Measurements from ENCODE around the gene CCDC144A. TPM values are rescaled to one million over a fixed set of nuclear protein-coding genes. Genes with fewer than 3 reads are reported as not detected.
A peak's percentile ranks its signal among the peaks of the same experiment; 100 is the strongest.
"Not testable (repeated sequence)": the region's sequence is repeated elsewhere in the genome, so short reads cannot be mapped to it uniquely, and the experiment has no call there.

The CCDC144A gene, protein sequence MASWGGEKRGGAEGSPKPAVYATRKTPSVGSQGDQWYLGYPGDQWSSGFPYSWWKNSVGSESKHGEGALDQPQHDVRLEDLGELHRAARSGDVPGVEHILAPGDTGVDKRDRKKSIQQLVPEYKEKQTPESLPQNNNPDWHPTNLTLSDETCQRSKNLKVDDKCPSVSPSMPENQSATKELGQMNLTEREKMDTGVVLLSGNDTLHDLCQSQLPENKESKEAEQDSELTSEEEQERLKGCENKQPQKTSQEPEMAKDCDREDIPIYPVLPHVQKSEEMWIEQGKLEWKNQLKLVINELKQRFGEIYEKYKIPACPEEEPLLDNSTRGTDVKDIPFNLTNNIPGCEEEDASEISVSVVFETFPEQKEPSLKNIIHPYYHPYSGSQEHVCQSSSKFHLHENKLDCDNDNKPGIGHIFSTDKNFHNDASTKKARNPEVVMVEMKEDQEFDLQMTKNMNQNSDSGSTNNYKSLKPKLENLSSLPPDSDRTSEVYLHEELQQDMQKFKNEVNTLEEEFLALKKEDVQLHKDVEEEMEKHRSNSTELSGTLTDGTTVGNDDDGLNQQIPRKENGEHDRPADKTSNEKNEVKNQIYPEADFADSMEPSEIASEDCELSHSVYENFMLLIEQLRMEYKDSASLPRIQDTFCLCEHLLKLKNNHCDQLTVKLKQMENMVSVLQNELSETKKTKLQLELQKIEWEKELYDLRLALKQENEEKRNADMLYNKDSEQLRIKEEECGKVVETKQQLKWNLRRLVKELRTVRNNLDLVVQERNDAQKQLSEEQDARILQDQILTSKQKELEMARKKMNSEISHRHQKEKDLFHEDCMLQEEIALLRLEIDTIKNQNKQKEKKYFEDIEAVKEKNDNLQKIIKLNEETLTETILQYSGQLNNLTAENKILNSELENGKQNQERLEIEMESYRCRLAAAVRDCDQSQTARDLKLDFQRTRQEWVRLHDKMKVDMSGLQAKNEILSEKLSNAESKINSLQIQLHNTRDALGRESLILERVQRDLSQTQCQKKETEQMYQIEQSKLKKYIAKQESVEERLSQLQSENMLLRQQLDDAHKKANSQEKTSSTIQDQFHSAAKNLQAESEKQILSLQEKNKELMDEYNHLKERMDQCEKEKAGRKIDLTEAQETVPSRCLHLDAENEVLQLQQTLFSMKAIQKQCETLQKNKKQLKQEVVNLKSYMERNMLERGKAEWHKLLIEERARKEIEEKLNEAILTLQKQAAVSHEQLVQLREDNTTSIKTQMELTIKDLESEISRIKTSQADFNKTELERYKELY (N-terminal part only)
- total RNA-seq = 0.77 and 2.5 TPM in 2 replicates

DNA sequence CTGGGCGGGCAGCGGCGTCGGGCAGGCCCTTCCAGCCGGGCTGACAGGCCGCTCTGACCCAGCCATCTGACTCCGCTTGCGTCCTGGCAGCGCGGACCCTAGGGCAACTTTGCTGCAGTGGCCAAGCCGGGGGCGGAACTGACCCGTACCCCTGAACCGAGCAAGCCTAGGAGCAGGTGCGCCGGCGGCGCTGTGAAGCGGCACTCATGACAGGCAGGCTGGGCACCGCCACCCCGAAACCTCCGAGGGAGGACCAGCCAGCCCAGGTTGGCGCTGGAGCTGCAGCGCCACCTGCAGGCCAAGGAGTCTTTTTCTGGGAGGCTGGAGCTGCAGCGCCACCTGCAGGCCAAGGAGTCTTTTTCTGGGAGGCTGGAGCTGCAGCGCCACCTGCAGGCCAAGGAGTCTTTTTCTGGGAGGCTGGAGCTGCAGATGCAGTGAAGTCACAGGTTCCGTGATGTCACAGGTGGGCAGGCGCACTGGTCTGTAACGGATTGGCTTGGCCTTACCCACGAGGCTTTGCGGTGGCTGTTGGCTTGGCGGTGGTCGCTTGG is at the start of gene CCDC144A:
Gene CCDC144A, plus strand, starts transcription at position 511 of the 551 bp plus-strand sequence. CDS start 160 bp downstream, outside the sequence.
- DNase-seq (ENCODE audit: low read depth in 2 of 2) = peak in 1 of 2 donors; percentile 58

DNA sequence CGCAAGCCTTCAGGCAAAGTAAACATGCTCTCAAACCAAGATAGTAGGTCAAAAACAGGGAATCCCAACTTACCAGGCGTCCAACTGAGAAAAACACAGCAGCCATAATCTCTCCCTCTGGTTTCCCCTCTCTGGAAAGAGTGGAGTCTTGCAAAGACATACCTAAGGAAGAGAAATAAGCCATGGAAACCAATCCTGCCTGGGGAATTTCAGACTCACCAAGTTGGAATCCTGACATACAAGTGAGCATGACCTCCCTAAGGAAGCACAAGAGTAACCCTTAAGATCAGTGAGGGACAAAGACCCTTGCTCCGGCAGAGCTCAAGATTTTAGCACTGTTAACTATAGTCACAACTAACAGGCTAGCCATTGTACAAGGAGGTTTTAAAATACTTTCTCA is 40.5 kb upstream of the CCDC144A start:
- DNase-seq (ENCODE audit: low read depth in 2 of 2) = no peak

DNA sequence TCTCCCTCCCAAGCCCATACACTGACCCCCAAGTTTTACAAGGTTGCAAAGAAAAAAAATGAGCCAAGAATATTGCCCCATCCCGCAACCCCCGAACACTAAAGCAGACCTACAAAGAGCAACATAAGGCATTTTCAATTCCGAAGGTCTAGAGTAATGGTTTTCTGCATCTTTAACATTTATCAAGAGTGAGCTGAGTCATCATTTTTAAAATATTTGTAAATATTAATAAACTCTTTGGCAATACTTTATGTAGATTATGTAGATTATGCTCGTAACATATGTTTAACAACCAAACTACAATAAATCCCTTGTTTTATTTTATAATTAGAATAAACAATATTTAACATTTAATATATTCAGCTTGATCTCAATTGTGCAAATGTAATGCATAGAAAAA is 37.8 kb upstream of the CCDC144A start:
- no peak for DNase-seq (ENCODE audit: low read depth in 2 of 2)

DNA sequence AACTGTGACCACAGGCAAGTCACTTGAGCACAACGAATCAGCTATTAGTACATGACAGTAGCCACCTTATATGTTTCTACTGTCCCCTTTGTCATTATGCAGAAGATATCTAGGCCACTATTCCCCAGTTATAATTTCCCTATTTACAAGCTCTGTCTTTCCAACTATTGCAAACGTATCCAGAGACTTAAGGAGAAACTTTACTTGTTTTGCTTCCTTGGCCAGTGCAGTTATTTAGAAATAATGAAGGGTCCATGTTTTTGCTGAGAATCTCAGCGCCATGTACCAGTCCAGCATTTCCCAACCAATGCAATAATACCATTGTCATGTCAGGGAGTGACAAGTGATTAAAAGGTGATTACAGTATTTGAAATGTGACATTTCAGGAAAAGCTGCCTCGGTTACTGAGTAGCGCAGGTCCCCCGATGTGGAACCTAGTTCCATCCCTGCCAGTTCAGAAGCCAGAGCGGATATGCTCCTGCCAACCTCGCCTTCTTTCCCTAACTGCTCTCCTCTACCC is 37.1 kb upstream of the CCDC144A start:
- peak in 1 of 2 donors; percentile 14 for DNase-seq (ENCODE audit: low read depth in 2 of 2)

DNA sequence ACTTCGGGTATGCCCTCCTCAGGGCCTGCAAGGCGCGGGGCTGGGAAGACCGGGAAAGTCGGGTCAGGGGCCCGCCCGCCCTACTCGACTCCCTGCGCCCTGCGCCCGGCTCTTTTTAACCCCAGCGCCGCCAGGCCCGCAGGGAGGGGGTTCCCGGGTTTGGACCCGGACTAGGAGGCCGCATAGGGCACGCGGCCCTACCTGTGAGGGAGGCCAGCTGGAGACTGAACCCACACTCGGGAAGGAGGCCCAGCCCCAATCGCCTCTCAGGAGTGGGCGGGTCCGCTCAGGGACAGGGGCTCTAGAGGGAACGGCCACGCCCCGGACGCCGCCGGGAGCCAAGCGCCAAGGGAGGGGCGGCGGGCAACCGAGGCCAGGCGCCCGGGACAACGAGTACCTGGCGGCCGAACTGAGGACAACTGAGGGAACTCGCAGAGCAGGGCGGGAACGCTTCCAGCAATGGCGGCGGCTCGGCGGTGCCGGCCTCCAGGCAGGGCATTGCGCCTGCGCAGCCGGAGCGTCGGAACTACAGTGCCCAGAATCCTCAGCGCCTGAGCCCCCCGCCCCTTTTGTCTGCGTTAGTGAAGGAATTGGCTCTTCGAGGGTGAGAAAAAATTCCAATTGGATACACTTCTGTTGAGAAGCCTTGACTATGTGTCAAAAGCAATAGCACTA is 36.5 kb upstream of the CCDC144A start, which contains the start of gene ZNF624:
Gene ZNF624, minus strand, starts transcription at position 484 of the 675 bp plus-strand sequence.
- peak; percentile 80 to 94 for DNase-seq (ENCODE audit: low read depth in 2 of 2)

DNA sequence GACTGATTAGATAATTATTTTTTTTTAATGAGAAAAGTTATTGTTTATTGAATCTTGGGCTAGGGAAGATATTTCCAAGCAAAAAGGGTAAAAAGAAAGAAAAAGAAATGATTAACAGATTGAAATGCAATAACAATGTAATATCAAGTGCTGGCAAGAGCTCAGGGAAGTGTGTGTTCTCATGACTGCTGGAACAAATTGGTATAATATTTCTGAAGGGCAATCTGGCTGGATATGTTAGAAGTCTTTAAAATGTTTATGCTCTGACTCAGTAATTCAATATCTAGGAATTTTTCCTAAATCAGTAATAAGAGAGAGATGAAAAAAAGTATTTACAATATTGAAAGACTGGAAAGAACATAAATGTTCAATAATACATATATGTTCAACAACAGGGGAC is 28.8 kb upstream of the CCDC144A start:
- DNase-seq (ENCODE audit: low read depth in 2 of 2) = no peak

DNA sequence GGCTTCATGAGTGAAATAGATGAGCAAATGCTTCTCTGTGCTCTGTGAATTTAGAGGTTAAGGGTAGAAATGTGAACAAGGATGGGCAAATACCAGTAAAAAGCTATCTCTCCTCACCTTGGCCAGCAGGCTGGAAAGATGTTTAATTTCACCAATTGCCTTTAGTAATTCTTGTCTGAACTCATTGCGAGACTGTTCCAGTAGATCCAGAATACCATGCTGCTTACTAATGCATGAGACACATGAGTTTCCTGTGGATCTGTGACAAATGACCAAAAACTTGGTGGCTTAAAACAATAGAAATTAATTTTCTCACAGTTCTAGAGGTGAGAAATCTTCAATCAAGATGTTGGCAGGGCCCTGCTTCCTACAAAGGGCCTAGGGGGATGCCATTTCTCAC is 27.1 kb upstream of the CCDC144A start:
- no peak for DNase-seq (ENCODE audit: low read depth in 2 of 2)

DNA sequence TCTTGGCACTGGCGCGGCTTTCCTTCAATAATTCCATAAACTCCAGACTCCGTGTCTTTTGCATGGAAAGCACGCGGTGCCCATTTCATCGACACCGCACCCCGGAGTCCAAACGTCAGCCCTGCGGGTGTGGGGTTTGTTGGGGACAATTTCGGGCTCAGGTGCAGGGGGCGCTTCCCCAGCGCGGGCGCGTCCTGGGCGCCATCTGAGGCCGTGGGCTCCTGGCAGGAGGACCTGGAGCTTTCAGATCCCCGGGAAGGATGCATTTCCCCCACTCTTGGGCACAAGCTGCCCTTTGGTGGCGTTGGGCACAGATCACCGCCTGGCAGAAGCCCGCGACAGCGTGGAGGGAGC is 23.5 kb upstream of the CCDC144A start:
- DNase-seq (ENCODE audit: low read depth in 2 of 2) = not testable (repeated sequence)

DNA sequence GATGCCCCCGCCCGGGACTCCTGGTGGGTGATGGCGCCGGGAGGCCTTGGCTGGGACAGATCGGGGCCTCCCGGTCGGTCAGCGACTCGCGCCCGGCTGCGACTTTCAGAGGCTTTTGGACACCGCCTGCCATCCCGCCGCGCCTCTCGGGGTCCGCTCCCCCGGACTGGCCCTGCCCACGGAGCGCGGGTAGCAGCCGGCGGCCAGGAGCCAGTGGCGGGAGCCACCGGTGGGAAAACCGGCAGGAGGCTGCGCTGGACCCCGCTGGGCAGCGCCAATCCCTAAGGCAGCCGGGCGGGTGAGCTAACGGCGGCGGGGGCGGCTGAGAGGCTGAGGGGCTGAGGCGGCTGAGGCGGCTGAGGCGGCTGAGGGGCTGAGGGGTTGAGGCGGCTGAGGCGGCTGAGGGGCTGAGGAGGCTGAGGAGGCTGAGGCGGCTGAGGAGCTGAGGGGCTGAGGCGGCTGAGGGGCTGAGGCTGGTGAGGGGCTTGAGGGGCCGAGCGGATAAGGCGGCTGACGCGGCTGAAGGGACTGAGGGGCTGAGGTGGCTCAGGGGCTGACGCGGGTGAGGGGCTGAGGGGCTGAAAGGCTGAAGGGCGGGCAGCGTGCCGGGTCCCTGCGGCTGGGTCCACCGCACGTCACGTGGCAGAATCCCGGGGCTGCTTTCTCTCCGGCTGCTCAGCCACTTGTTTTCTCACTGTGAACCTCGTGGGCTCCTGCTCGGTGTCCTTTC is 23.0 kb upstream of the CCDC144A start:
- peak in 1 of 2 donors; percentile 2 for DNase-seq (ENCODE audit: low read depth in 2 of 2)

DNA sequence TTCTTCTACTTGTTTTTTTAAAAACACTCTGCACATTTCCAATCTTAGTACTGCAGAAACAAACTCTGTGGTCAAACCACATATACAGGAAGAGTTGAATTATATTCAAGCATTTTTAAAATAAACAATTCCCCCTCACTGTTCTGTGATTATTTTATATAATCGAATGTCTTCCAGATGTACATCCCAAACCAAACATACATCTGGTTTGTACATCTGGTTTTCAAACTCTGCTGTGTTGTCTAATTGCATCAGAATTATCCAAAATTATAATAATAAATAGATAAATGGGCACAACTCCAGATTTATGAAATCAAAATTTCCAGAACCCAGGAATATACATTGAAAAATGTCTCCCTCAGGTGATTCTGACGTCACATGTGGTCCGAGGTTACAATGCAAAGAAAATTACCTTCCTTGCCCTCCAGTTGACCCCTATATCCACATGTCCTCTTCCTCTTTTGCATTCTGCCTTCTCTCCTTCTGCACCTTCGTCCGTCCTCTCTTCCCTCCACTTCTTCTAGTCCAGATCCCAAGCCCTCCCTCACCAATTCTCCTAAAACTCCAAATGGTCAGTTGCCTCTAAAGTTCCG is 13.3 kb upstream of the CCDC144A start:
- no peak for DNase-seq (ENCODE audit: low read depth in 2 of 2)

DNA sequence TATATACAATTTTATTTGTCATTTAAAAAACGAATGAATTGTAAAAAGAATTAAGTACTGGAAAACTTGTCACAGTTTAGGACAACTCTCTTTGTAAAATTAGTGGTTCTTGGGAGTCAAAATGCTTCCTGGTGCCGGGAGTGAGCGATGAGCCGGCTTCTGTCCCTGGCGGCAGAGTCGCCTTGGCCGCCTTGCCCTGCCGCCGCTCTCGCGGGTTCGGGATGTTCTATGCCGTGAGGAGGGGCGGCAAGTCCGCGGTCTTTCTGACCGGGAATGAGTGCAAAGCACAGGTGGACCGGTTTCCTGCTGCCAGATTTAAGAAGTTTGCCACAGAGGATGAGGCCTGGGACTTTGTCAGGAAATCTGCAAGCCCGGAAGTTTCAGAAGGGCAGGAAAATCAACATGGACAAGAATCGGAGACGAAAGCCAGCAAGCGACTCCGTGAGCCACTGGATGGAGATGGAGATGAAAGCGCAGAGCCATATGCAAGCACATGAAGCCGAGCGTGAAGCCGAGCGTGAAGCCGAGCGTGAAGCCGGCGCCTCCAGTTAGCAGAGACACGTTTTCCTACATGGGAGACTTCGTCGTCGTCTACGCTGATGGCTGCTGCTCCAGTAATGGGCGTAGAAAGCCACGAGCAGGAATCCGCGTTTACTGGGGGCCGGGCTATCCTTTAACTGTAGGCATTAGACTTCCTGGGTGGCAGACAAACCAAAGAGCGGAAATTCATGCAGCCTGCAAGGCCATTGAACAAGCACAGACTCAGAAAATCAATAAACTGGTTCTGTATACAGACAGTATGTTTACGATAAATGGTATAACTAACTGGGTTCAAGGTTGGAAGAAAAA is 6.5 kb upstream of the CCDC144A start:
- not testable (repeated sequence) for DNase-seq (ENCODE audit: low read depth in 2 of 2)

DNA sequence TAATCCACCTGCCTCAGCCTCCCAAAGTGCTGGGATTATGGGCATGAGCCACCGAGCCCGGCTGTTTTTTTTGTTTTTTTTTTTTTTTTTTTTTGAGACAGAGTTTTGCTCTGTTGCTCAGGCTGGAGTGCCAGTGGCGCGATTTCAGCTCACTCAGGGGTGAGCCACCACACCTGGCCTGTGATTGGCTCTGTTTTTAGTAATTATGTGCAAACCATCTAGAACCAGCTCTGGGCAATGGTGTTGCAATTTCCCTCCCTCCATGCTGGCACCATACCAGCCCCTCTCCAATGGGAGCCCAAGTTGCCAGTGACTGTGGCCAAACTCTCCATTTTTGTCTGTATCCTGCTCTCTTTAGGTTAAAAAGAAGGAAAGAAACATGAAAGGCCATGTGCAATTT is 4.0 kb upstream of the CCDC144A start:
- not testable (repeated sequence) for DNase-seq (ENCODE audit: low read depth in 2 of 2)

DNA sequence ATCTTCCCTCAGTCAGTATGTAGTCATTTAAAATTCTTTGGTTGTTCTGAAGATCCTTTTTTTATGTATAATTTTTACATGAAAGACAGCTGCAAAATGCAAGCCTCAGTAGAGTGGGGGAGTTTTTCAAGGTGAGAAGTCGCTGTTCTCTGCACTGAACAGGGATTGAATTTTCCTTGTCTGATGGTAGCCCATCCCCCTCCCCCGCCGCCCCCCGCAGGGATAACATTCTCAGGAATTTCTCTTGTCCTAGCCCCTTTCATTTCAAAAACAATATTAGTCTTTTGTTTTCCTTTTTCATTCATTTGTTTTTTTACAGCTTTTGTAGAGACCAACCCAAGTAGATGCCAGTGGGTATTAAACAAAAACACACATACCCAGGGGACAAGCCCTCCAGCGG is 2.9 kb upstream of the CCDC144A start:
- DNase-seq (ENCODE audit: low read depth in 2 of 2) = not testable (repeated sequence)

DNA sequence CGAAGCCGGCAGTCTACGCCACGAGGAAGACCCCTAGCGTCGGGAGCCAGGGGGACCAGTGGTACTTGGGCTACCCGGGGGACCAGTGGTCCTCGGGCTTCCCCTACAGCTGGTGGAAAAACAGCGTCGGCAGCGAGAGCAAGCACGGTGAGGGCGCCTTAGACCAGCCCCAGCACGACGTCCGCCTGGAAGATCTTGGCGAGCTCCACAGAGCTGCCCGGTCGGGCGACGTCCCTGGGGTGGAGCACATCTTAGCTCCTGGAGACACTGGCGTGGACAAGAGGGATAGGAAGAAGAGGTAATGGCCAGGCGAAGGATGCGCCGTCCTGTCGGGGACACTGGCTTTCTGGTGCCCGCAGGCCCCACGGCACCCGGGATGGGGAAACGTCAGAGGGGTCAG is 406 bp downstream of the CCDC144A start:
- not testable (repeated sequence) for DNase-seq (ENCODE audit: low read depth in 2 of 2)

DNA sequence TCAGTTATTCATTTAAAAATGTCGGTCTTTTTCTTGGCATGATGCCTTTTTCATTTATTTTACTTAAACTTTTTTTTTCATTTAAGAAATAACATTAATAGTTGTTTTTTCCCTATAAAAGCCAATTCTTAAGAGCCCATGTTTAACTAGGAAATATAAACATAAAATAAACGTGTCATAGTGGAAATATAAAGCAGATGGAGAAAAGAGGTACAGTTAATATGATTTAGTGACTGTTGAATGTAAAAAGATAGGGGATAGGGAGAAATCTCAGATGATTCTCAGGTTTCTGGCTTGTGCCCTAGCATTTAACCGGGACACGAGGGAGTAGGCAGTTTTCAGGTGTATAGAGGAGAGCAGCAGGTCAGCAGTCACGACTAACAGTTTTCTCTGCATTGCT is 7.6 kb downstream of the CCDC144A start:
- not testable (repeated sequence) for DNase-seq (ENCODE audit: low read depth in 2 of 2)

DNA sequence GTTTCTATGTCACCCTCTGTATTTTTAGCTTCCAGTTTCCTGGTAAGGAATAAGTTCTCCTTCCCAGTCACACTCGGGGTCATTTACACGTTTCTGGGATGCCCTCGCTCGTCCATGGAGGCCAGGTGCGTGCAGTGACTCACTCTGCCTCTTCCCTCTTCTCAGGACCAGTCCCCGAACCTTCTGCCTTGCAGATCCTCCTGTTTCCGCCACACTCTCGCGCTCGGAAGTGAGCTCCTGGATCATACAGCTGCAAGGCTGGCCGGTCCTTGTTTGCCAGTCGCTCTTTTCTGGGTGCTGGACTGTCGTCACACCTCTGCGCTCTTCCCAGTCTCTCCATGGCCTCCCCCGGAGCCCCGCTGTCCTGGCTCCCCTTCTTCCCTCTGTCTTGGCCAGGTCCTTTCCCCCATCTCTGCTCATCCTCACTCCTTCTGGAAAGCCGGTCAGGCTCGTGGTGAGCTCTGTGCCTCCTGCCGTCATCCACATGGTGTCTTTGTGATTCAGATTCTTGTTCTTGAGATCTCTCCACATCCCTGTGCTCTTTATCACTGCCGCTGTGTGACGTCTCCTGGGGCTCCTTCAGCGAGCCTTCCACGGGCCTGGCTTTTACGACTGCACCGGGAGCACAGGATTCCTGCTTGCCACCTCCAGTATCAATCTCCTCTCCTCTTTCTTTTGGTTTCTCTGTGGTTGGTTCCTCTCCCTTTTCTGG is 55.6 kb downstream of the CCDC144A start:
- not testable (repeated sequence) for DNase-seq (ENCODE audit: low read depth in 2 of 2)

DNA sequence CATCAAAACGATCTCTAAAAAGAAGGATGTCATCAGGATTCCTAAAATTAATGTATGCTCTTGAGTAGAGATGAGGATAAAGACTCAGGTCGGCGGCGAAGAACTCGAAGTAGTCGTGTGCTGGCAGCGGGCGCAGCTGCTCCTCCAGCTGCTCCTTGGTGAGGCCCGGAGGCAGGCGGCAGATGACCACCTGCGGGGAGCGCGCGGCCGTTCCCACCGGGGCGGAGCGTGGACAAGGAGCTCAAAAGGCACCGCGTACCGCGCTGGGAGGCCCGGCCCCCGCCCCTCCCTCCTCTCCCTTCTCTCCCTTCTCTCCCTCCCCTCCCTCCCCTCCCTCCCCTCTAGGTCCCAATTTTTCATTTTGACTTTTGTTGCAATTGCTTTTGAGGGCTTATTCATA is 56.5 kb downstream of the CCDC144A start:
- not testable (repeated sequence) for DNase-seq (ENCODE audit: low read depth in 2 of 2)

DNA sequence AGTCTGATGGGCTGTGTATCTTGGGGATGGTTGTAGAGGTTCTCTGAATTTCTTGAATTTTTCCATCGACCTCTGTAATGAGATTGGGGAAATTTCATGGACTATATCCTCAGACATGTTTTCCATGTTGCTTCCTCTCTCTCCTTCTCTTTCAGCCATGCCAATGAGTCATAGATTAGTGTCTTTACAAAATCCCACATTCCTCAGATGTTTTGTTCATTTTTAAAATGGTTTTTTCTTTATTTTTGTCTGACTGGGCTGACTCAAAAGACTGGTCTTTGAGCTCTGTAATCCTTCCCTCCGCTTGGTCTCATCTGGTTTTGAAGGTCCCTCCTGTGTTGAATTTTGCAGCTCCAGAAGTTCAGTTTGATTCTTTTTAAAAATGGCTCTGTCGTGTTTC is 60.5 kb downstream of the CCDC144A start:
- DNase-seq (ENCODE audit: low read depth in 2 of 2) = not testable (repeated sequence)

All from dermis microvascular lymphatic vessel endothelial cell (primary cell).